SH-SY5Y (cell line): ENCODE data around the gene NUDT6.

Experiments used
- GATA2 ChIP-seq: IDR thresholded peaks from 2 replicates; pipeline ENCODE4 v1.6.1; 2011; ENCODE audit warnings: mild to moderate bottlenecking, low read depth, low read length
- GATA3 ChIP-seq: IDR thresholded peaks from 2 replicates; pipeline ENCODE4 v1.6.1; 2011; ENCODE audit warnings: low read depth, mild to moderate bottlenecking, low read length, moderate library complexity

DNA sequence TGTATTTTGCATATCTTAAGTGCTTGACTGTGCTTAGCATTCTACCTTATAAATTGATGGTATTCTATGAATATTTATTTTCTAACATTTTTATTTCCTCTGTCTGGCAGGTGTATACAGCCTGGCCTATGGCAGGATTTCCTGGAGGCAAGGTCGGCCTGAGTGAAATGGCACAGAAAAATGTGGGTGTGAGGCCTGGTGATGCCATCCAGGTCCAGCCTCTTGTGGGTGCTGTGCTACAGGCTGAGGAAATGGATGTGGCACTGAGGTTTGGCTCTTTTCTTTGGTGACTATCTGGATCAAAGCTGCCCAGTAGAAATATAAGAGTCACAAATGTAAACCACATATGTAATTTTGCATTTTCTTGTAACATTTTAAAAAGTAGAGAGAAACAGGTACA, 6.5 kb upstream of the NUDT6 start:
- TF ChIP-seq GATA2, result no peak
- no peak for TF ChIP-seq GATA3
